Lower leg skin (tissue), 3 donors: ENCODE data around the gene SERPINA3.

ENCODE experiments used
- CTCF ChIP-seq, 3 donors: fragments of 450-650 bp; IDR thresholded peaks; one replicate each; pipeline ENCODE4 v1.5.1; 2016; ENCODE audit warnings: antibody characterized with exemption in 3 of 3, mild to moderate bottlenecking in 3 of 3, moderate library complexity in 2 of 3
- POLR2A ChIP-seq, 2 donors: fragments of 450-650 bp; IDR thresholded peaks; one replicate each; pipeline ENCODE4 v1.6.1; 2016 to 2017; ENCODE audit warnings: antibody characterized with exemption in 2 of 2, mild to moderate bottlenecking in 1 of 2, moderate library complexity in 1 of 2

- TF ChIP-seq CTCF (IDR thresholded peaks at IDR 0.05) = no peak
- no peak for TF ChIP-seq POLR2A (IDR thresholded peaks at IDR 0.05)
These were observed 23.9 kb upstream of the SERPINA3 start for GRCh38 chr14:94588311-94588710.
